ENCODE results near the gene TTC28.

TTC28 gene

GRCh38 chr22:27998511-27999410, 680.9 kb downstream of the TTC28 start:
- H3K4me3 ChIP-seq (ENCODE audit: low read length), result no peak overlapping the region
- no peak for DNase-seq (ENCODE audit: low read depth, low spot score)

GRCh38 chr22:27997538-27997937, 682.1 kb downstream of the TTC28 start:
- H3K4me3 ChIP-seq (ENCODE audit: low read length), result no peak overlapping the region
- no peak for DNase-seq (ENCODE audit: low read depth, low spot score)

- no peak for DNase-seq (ENCODE audit: low read depth, low spot score)
- H3K4me3 ChIP-seq (ENCODE audit: low read length), result no peak overlapping the region
Observed at GRCh38 chr22:27996981-27997380, 682.7 kb downstream of the TTC28 start.

- no peak for DNase-seq (ENCODE audit: low read depth, low spot score)
- H3K4me3 ChIP-seq (ENCODE audit: low read length), result no peak overlapping the region
Observed at GRCh38 chr22:27996529-27996925, 683.1 kb downstream of the TTC28 start.

GRCh38 chr22:27995801-27996528, 683.7 kb downstream of the TTC28 start:
- no peak for DNase-seq (ENCODE audit: low read depth, low spot score)
- H3K4me3 ChIP-seq (ENCODE audit: low read length), result no peak overlapping the region

- no peak for DNase-seq (ENCODE audit: low read depth, low spot score)
- no peak overlapping the region for H3K4me3 ChIP-seq (ENCODE audit: low read length)
Observed at GRCh38 chr22:27994481-27995331, 684.9 kb downstream of the TTC28 start.

- no peak for DNase-seq (ENCODE audit: low read depth, low spot score)
- H3K4me3 ChIP-seq (ENCODE audit: low read length), result no peak overlapping the region
Observed at GRCh38 chr22:27993774-27994350, 685.8 kb downstream of the TTC28 start.

- DNase-seq (ENCODE audit: low read depth, low spot score), result no peak
- no peak overlapping the region for H3K4me3 ChIP-seq (ENCODE audit: low read length)
Observed at GRCh38 chr22:27993201-27993635, 686.4 kb downstream of the TTC28 start.

- H3K4me3 ChIP-seq (ENCODE audit: low read length), result no peak overlapping the region
- no peak for DNase-seq (ENCODE audit: low read depth, low spot score)
Observed at GRCh38 chr22:27992294-27993165, 687.1 kb downstream of the TTC28 start.

- DNase-seq (ENCODE audit: low read depth, low spot score), result peak; percentile 19
- no peak overlapping the region for H3K4me3 ChIP-seq (ENCODE audit: low read length)
Observed at GRCh38 chr22:27991586-27992293, 687.9 kb downstream of the TTC28 start.

- no peak for DNase-seq (ENCODE audit: low read depth, low spot score)
- no peak overlapping the region for H3K4me3 ChIP-seq (ENCODE audit: low read length)
Observed at GRCh38 chr22:27990879-27991278, 688.8 kb downstream of the TTC28 start.

- no peak for DNase-seq (ENCODE audit: low read depth, low spot score)
- no peak overlapping the region for H3K4me3 ChIP-seq (ENCODE audit: low read length)
Observed at GRCh38 chr22:27990451-27990840, 689.2 kb downstream of the TTC28 start.

- no peak for DNase-seq (ENCODE audit: low read depth, low spot score)
- H3K4me3 ChIP-seq (ENCODE audit: low read length), result no peak overlapping the region
Observed at GRCh38 chr22:27989758-27990450, 689.7 kb downstream of the TTC28 start.

- no peak overlapping the region for H3K4me3 ChIP-seq (ENCODE audit: low read length)
- no peak for DNase-seq (ENCODE audit: low read depth, low spot score)
Observed at GRCh38 chr22:27988704-27989103, 690.9 kb downstream of the TTC28 start.

GRCh38 chr22:27987557-27987956, 692.1 kb downstream of the TTC28 start:
- DNase-seq (ENCODE audit: low read depth, low spot score), result peak; percentile 77
- H3K4me3 ChIP-seq (ENCODE audit: low read length), result no peak overlapping the region

GRCh38 chr22:27986937-27987336, 692.7 kb downstream of the TTC28 start:
- no peak for DNase-seq (ENCODE audit: low read depth, low spot score)
- H3K4me3 ChIP-seq (ENCODE audit: low read length), result no peak overlapping the region

GRCh38 chr22:27986459-27986858, 693.2 kb downstream of the TTC28 start:
- no peak for DNase-seq (ENCODE audit: low read depth, low spot score)
- H3K4me3 ChIP-seq (ENCODE audit: low read length), result no peak overlapping the region

All from Jurkat, Clone E6-1 (cell line).